Measurements from ENCODE around the gene SPR.

SPR gene

DNA sequence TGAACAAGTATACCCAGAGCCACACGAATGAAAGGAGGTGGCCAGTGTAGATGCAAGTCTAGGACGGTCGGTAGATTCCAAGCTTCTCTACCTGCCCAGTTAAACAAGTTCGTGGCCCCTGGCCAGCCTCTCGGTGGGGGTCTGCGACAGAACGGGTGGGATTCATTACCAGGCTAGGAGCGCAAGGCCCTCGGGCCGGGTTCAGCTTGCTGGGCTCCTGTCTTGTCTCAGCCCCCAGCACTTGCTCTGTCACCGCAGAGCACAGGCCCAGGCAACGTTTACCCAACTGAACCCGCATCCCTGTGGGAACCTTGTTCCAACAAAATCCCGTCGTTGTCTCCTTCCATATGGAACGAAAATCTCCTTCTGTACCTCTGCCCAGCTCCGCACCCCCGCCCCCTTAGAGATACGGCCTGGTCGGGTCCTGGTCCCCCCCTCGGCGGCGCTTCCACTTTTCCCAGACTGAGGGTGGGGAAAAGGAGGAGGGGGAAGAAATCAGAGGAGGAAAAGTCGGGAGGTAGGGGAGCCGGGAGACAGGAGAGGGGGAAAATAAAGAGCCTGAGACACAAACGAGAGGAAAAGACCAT, 28.2 kb downstream of the SPR start:
- no peak for DNase-seq (ENCODE audit: low read depth in 2 of 2)

DNA sequence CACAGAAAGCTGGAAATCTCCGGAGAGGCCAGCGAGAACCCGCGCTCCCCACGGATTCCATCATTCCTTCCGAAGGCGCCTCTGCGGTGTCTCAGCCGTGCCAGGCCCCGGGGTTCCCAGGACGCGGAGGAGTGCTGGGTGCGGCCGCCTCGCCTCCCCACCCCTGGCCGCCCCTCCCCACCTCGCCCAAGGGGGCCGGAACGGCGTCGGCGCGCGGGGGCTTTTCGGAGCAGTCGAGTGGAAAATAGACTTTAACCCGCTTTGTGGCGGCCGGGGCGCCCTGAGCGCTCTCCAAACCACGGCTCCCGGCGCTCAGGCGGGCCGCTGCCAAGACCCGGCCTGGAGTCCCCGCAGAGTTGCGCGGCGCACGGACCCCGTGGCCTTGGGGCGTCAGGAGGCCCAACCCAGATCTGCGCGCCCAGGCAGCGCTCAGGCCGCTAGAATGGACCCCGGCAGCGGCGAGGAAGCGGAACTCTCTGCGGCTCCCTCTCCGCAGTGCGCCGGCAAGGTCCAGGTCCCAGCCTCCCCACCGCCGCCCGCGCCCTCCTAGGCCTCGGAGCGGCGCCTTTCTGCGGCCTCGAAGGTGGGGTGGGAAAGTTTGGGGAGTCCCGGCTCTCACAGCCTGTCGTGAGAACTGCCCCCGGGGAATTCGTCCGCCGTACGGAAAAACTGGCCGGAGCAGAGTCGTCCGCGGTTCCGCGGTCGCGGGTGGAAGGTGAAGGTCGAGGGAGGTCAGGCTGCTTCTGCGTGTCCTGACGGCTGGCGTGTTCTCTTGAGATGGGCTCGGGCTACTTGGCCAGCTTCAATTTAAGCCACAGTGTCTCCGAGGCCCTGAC, 28.9 kb downstream of the SPR start:
- no peak for DNase-seq (ENCODE audit: low read depth in 2 of 2)

DNA sequence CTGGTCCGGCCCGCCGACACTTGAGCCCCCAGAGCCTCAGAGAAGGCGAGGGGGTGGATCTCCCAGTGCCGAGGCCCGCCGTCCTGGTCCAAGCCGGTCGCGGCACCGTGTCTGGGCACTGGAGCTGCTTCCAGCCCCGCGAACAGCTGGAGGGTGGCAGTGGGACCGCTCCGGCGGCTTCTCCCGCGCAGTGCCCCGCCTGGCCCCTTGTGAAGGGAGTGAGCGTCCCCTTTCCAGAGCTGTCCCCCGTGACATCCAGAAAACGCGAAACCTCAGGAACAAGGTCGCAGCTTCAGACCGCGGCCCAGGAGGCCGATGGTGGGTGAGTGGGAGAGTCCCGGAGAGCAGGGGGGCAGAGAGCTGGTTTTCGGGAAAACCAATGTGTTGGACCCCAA, 29.5 kb downstream of the SPR start:
- DNase-seq (ENCODE audit: low read depth in 2 of 2), result no peak

DNA sequence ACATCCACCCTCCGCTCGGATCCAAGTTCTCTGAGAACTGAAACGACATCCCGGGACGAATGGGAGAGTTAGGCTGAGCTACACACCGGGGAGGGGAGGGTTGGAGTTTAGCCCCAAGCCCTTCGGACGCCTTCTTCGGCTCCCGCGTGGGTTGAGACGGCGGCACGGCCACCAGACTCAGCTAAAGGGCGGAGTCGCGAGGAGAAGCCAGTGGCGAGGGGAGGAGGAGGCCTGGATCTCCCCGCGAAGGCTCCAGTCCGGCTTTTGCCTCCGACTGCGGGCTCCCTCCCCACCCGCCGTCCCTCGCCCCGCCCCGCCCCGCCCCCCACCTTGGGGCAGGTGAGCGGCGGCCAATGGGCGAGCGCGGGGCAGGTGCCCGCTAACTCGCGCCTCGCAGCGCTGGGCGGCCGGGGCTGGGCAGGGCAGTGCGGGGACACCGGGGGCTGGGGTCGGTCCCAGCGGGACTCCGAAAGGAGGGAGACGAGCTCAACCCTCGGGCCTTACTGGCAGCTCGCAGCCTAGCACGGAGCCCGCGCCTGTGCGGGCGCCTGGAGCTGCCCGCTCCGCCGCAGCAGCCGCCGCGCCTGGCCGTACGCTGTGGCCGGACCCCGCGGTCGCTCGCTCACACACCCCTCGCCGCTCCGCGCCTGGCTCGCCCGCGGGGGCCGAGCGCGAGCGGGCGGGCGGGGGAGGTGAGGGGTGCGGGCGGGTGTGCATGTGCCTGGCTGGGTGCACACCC, 30.1 kb downstream of the SPR start, which contains the start of gene EMX1:
Gene EMX1 (plus strand): TSS at position 382 of the 739 bp plus-strand sequence. CDS start 334 bp downstream, at position 716.
- DNase-seq (ENCODE audit: low read depth in 2 of 2), result no peak

DNA sequence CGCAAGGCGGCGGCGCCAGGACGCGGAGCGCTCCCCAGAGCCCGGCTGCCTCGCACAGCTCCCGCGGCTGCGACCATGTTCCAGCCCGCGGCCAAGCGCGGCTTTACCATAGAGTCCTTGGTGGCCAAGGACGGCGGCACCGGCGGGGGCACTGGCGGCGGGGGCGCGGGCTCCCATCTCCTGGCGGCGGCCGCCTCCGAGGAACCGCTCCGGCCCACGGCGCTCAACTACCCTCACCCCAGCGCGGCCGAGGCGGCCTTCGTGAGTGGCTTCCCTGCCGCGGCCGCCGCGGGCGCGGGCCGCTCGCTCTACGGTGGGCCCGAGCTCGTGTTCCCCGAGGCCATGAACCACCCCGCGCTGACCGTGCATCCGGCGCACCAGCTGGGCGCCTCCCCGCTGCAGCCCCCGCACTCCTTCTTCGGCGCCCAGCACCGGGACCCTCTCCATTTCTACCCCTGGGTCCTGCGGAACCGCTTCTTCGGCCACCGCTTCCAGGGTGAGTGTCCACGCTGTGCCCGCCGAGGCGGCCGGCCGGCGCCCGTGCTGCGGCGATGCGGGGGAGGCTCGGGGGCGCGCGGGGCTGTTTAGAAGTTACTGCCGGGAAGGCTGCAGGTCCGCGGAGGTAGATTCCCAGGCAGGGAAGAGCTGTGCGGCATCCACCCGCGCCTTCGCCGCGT, 30.8 kb downstream of the SPR start:
- no peak for DNase-seq (ENCODE audit: low read depth in 2 of 2)

DNA sequence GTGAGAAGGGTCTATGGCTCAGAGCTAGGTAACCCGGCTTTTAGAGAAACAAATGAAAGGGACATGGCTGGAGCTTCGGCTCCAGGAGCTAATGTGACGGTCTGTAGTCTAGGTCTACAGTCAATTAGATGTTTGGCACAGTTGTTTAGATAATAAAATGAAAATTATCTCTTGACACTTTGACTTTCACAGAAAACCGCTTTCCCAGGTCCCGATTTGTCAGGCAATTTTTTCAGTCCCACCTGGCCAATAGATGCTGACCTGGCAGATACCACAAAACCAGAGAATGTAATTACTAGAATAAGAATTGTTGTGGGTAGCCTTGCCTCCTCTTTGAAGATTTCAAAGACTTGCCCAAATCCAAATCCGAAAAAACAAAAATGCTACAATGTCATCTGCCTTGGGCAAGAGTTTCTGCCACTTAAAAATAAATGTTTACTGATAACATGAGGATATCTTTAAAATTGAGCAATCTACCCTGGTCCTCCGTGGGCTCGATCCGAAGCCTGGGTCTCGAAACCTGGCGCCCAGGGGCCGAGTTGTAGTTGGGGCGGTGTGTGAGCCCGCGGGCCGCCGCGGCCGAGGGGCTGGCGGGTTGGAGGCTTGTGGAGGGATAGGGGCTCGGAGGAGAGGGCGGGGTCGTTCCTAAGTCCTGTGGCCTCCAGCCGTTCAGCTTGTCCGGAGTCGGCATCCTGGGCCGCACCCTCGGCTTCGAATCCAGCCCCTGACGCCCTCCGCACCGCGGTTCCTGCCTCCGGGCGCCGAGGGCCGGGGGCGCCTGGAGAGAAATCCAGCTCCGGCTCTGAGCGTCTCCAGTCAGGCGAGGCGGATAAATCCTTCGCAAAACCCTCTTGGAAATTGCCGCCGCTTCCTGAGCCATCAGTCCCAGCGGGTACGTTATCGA, 32.5 kb downstream of the SPR start:
- DNase-seq (ENCODE audit: low read depth in 2 of 2), result no peak

DNA sequence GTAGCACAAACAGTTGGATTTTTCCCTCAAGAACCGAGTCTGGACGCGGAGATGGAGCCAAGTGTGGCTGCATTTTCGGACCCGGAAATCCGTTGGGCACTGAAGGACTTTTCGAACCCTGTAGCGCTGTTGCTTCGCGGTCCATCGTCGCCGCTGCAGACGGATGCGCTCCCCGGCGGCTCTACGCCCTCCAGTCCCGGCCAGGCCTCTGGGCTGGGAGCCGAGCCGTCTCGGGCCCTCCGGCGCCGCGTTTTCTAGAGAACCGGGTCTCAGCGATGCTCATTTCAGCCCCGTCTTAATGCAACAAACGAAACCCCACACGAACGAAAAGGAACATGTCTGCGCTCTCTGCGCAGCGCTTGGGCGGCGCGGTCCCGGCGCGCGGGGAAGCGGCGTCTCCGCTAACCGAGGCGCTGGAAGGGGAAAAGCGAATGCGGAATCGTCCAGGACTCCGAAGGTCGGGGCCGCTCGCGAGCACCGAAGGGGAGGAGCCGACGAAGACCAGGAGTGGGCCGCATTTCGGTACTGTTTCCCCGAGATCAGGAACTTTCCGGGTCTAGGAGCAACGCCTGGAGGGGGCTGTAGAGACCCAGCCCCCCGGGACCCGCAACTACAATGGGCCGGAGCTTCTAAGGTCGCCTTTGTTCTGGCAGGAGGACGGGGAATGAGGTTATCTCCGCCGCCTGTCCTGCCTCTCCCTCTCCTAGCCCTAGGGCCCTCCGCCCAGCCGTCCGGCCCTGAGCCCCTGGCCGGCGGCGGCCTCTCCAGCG, 33.3 kb downstream of the SPR start:
- DNase-seq (ENCODE audit: low read depth in 2 of 2), result no peak

DNA sequence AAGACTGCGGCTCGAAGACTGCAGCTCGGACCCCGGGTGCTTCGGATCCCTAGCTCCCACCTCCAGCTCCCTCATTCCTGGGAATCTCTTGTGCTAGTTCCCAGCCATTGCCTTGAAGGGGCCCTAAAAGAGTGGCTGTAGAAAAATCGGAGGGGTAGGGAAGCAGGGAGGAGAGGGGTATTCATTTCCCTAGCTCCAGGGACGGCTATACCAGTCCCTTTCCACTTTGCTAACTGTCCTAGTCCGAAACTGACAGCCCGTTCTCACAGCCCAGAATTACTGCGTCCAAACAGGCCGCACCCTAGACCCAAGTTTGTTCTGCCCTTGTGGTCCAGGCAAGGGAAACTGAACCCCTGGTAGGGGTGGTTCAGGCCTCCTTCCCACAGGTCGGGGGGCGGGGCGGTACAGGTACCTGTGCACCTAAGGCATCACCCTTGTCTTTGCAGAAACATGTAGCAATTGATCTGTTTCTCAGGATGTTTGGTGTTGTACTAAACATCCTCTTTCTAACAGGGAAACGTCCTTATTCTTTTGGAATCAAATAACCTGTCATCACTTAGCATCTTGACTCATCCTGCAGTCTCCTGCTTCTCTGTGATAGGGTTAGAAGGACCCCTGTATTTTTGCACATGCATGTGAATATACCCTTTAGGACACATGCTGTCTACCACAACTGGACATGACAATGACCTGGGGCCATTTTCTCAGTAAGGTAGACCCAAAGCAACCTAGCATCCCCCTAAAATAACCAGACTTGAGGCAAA, 34.1 kb downstream of the SPR start:
- DNase-seq (ENCODE audit: low read depth in 2 of 2), result no peak

DNA sequence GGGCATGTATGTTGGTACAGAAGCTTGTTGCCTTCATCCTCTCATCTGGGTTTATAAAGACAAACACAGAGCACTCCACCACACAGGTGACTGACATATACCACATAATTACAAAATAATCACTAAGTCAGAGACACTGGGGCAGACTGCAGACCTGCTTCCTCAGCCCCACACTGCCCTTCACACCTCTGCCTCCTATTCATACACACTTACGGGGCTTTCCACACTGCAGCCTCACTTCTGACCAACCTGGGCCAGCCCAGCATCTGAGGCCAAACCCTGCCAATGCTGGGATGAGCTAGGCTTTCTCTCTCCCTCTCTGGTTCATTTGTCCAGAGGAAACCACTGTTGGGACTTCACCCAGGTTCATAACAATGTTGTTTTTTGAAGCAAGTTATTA, 34.6 kb downstream of the SPR start:
- no peak for DNase-seq (ENCODE audit: low read depth in 2 of 2)

DNA sequence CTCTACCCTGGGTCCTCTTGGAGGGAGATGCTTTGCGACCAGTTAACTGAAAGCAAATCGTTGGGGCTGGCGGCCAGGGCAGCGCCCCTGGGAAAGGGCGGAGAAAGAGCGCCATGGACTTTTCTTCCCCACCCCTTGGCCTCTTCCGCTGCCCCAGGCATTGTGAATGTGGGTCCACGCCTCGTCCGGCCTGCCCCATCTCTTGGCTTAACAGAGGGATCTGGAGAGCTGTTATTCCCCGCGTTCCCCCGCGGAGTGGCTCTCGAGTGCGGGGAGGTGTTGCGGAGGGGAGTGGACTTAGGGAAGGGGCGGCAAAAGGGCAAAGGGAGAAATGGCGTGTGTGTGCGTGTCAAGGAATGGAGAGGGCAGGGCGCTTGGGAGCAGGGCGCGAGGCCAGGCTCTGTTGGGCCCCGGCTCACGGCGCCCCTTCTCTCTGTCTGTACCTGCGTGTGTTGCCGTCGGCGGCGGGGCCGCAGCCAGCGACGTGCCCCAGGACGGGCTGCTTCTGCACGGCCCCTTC, 36.7 kb downstream of the SPR start:
- DNase-seq (ENCODE audit: low read depth in 2 of 2), result no peak

DNA sequence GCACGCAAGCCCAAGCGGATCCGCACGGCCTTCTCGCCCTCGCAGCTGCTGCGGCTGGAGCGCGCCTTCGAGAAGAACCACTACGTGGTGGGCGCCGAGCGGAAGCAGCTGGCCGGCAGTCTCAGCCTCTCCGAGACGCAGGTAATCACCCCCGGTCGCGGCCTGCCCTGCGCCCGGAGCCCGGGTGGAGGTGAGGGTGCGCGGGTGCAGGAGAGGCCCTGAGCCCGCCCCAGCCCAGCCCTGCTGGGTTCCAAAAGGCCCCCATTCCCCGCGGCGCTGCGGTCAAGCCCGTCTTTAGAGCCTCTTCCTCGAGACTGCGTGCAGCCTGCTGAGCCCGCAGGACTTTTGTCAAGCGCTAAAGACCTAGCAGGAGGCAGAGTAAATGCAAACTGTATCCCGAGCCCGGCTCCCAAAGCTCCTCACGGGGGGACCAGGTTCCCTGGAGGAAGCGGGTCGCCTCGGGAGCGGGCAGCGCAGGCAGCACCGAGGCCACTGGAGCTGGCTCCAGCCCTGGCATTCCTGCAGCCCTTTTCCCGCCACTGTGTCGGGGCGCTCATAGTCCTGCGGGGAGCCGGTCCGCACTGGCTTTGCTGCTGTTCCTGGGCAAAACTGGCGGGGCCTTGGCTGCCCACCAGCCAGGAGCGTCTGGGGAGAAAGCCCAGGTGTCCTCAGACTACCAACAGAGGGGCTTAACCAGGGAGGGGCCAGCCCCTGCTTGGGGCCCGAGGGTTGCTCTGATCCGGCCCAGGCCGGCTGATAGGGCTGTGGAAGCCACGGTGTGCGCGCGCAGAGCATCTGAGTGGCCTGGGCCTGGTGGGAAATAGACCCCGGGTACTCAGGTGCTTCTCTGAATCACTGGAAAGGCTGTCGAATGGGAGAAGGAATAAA, 37.4 kb downstream of the SPR start:
- DNase-seq (ENCODE audit: low read depth in 2 of 2), result no peak

DNA sequence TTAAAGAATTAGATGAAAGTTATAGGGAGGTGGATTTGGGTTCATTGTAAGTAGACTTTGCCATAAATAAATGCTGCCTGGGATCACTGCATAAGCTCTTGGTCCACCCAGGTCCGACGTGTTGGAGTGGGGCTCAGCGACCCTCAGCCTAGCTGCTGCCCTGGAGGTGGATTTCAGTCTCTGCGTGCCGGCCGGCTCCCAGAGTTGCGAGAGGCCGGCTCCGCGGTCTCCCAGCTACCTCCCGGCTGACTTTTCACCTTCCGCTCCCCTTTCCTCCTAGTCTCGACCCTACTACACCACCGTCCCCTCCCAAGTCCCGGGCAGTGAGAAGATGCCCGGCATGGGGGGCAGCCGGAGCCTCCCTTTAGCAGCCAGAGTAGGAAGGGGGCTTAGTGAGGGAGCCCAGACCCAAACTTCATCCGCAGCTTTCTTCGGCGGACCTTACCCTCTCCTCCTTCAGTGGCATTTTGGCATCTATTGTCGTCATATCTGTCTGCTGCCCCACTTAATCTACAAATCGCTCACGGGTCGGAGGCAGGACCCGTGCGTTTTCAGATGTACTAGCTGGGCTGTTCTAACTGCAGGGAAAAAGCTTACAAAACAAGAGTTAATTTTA, 38.2 kb downstream of the SPR start:
- DNase-seq (ENCODE audit: low read depth in 2 of 2), result no peak

DNA sequence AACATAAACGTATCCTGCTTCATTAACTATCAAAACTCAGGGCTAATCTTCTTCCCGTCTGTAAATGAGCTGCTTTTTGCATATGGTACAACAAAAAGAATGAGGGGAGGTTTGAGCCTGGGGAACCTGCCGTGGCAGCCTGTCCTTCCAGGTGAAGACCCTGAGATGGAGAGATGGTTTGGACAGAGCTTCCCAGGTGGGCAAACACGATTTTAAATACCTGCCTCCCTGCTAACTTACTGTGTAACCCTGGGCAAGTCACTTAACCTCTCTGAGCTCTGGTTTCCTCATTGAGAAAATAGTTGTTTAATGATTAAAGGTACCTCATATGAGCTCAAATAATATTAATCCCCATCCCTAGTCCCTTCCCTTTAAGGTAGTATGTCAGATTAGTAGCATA, 39.2 kb downstream of the SPR start:
- DNase-seq (ENCODE audit: low read depth in 2 of 2), result no peak

DNA sequence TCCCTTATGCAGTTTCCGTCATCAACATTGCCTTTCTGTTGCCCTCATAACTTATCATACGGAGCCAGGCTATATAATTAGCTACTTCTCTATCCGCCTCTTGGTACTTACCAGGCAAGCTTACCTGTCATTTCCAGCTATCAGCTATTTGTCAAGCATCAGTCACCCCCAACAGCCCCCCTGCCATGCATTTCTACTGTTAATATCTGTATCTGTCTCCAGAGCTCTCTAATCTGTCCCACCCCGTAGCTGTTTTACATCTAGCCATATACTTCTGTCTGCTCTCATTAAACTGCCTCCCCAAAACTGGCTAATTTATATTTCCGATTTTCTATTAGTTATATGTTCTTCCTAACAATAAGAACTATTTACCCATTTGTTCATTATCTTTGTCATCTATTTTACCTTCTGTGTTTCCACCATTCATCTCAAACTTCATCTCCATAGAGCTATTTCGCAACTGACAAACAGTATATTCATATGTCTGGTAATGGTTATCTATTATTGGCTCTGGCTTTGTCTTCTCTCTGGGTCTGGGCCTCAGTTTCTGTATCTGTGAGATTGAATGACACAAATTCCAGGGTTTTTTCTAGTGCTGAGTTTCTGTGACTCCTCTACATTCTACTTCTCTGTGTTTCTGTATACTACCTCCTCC, 39.7 kb downstream of the SPR start:
- no peak for DNase-seq (ENCODE audit: low read depth in 2 of 2)

DNA sequence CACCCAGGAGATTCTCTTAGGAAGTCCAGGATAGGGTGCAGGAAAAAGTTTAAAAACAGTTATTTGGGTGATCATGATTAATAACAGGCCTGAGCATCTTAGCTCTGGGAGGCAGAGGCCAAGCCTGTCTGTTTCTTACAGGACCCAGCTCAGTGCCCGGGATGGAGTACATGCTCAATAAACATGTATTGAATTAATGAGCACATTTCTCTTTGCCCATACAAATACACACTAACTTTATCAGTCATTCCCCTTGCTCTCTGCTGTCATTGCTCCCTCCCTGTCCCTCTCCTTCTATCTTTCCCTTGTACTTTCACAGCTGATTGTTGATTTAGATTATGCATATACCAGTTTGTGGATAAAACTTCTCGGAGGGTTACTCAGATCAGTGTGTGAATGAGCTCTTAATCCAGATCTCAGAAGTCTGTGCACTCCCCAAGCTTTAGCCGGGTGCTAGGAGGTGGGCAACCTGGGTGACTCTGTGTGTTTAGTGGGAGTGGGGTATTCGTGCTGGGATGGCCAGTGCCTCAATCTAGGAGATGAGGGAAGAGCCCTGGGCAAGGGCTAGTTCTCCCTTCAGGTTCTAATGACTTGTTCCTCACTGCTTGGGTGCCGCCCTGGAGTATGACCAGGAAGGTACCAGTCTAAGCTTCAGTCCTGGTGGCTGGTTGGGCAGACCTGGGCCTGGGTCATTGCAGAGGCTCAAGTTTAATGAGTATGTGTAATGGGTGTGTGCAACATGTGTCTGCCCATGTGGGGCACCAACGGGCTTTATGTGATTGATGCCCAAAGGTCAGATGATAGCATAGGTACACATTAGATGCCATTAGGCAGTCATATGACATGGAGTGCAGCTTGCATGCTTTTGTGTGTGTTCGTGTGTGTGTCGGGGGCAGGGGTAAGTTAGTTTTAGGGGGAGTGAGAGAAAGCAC, 40.7 kb downstream of the SPR start:
- DNase-seq (ENCODE audit: low read depth in 2 of 2), result no peak

DNA sequence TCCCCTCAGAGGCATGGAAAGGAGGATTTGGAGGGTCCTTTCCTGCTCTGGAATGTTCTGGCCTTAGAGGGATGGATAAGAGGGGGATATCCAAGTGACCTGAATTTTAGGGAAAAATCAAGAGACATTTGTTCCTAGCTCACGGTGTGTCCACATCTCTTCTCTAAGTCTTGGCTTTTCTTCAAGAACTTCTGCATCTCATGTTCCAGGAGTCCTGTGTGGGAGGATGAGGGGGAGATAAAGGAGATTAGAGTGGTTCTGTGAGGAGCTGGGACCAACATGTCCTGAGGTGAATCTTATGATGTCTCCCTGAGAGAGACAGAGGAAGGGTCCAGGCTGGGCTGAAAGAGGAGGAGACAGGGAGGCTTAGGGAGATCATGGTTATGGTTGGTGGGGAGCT, 41.8 kb downstream of the SPR start:
- DNase-seq (ENCODE audit: low read depth in 2 of 2), result no peak

Data from stimulated activated CD8-positive, alpha-beta memory T cell treated with anti-CD3 and anti-CD28 coated beads, Interleukin-2, amount 100 ng/mL, for 1 hour (primary cell).